Hematopoietic multipotent progenitor cell treated with erythropoietin and hydrocortisone succinate and interleukin-3 and kit ligand, for 4 days (in vitro differentiated cells): ENCODE results near the gene PDK3.

Experiments used
- DNase-seq: peaks from one replicate; pipeline ENCODE4 v3.0.0-alpha.2; 2015

Gene PDK3

GRCh38 chrX:24563291-24564010 is 98.4 kb downstream of the PDK3 start:
- DNase-seq = no peak

- DNase-seq = no peak
These were observed 101.2 kb downstream of the PDK3 start for GRCh38 chrX:24566240-24566639.

GRCh38 chrX:24567169-24567568 is 102.1 kb downstream of the PDK3 start:
- DNase-seq = no peak

GRCh38 chrX:24574743-24575142 is 109.7 kb downstream of the PDK3 start:
- DNase-seq = no peak

GRCh38 chrX:24575496-24575895 is 110.4 kb downstream of the PDK3 start:
- DNase-seq = no peak

GRCh38 chrX:24577091-24577490 is 112.0 kb downstream of the PDK3 start:
- DNase-seq = no peak
